A673 (cell line): ENCODE data around the gene PCDHGB1. TPM values are rescaled to one million over a fixed set of nuclear protein-coding genes. Genes with fewer than 3 reads are reported as not detected.
A peak's percentile ranks its signal among the peaks of the same experiment; 100 is the strongest.

Experiments
- BruUV-seq: library from RNA; stranded (reverse); fragments of 400-500 nt; replicated peaks from 2 replicates; lab custom pipeline; 2021; lab: Mats Ljungman, UMichigan
- CTCF ChIA-PET: fragments of 300-600 bp; sonication (Branson Sonifier 250); formaldehyde crosslinking; loops from one replicate; lab custom pipeline; 2022; ENCODE audit warnings: antibody characterized with exemption; lab: Charles Lee
- POLR2A ChIA-PET: fragments of 300-600 bp; sonication (Branson Sonifier 250); formaldehyde crosslinking; loops from one replicate; lab custom pipeline; 2022; ENCODE audit warnings: antibody characterized with exemption; ENCODE audit not compliant: low non-redundant PET; lab: Charles Lee
- DNase-seq: peaks from one replicate; pipeline ENCODE4 v3.0.0-alpha.2; 2015; ENCODE audit warnings: low spot score
- H3K27ac ChIP-seq: fragments of 200-600 bp; sonication (generic); 2 replicates; pipeline ENCODE4 v1.5.1; 2016; ENCODE audit warnings: mixed run types, low read depth, mild to moderate bottlenecking, mixed read lengths, antibody characterized with exemption, low read length; ENCODE audit not compliant: poor library complexity, severe bottlenecking
- H3K27me3 ChIP-seq: fragments of 200-600 bp; sonication (generic); replicated peaks from 2 replicates; pipeline ENCODE4 v1.6.1; 2017; ENCODE audit warnings: mixed run types, low read depth, mild to moderate bottlenecking, mixed read lengths, antibody characterized with exemption, low read length; ENCODE audit not compliant: insufficient read depth, poor library complexity
- H3K36me3 ChIP-seq: fragments of 200-600 bp; sonication (generic); 2 replicates; pipeline ENCODE4 v1.6.1; 2016; ENCODE audit warnings: mixed run types, mild to moderate bottlenecking, mixed read lengths, antibody characterized with exemption, low read length; ENCODE audit not compliant: insufficient read depth, poor library complexity, severe bottlenecking
- H3K4me1 ChIP-seq: fragments of 200-600 bp; sonication (generic); 2 replicates; pipeline ENCODE4 v1.6.1; 2017; ENCODE audit warnings: mixed run types, mild to moderate bottlenecking, mixed read lengths, antibody characterized with exemption, low read length; ENCODE audit not compliant: insufficient read depth, poor library complexity, severe bottlenecking
- H3K4me3 ChIP-seq: fragments of 200-600 bp; sonication (generic); 2 replicates; pipeline ENCODE4 v1.5.1; 2016; ENCODE audit warnings: low read depth, mixed run types, mild to moderate bottlenecking, mixed read lengths, low read length; ENCODE audit not compliant: poor library complexity, severe bottlenecking
- H3K9me3 ChIP-seq: fragments of 200-600 bp; sonication (generic); 2 replicates; pipeline ENCODE4 v1.6.1; 2016; ENCODE audit warnings: mixed run types, low read depth, mild to moderate bottlenecking, mixed read lengths, antibody characterized with exemption, low read length; ENCODE audit not compliant: poor library complexity, severe bottlenecking
- CTCF ChIP-seq: fragments of 300-800, 200-600 bp; sonication (generic); conservative IDR thresholded peaks from 2 replicates; pipeline ENCODE4 v1.5.1; 2017; ENCODE audit warnings: low read depth, mild to moderate bottlenecking, antibody characterized with exemption, low read length, moderate library complexity, mixed read lengths
- EZH2 ChIP-seq: fragments of 200-600 bp; sonication (generic); IDR thresholded peaks from 2 replicates; pipeline ENCODE4 v1.6.1; 2017; ENCODE audit warnings: borderline replicate concordance, low read depth, mild to moderate bottlenecking, mixed read lengths, antibody characterized with exemption, low read length; ENCODE audit not compliant: poor library complexity, severe bottlenecking
- intact Hi-C: fragments of 100-400 bp; cut with micrococcal nuclease; formaldehyde crosslinking; loops from one replicate; pipeline ENCODE4 v1.10.0; 2022; ENCODE audit not compliant: unreplicated experiment
- total RNA-seq: library from RNA; stranded (reverse); gene quantifications from 2 replicates; pipeline ENCODE4 v1.2.3, GENCODE V29; 2021

The PCDHGB1 gene
- total RNA-seq, 1 experiment from 2014 or later, result 7.6 TPM

- peaks cover 50% of the 10 kb centered on the region for H3K9me3 ChIP-seq
- TF ChIP-seq EZH2 (no peak), CTCF (0 out of 2 replicates have a peak, but pooled peaks have one; percentile 15)
- no peak for DNase-seq
- ChIA-PET POLR2A (no interaction called here), CTCF (no interaction called here)
- H3K27ac ChIP-seq, result no peak within 1 kb of the TSS
- no peaks in the 10 kb centered on the region for H3K27me3 ChIP-seq
- no TSS peak for BruUV-seq
- intact Hi-C loops, result no loop called here
- H3K4me3 ChIP-seq, result no peak within 1 kb of the TSS
- no peaks in the 10 kb centered on the region for H3K4me1 ChIP-seq
- no peaks in the 10 kb centered on the region for H3K36me3 ChIP-seq
Measured at GRCh38 chr5:141363952-141364660, 14.2 kb downstream of the PCDHGB1 start, which contains the start of gene PCDHGA5. PCDHGA5 (plus strand) TSS chr5:141364162; CDS start chr5:141364331, 169 bp downstream.

GRCh38 chr5:141366016-141366896, 16.4 kb downstream of the PCDHGB1 start:
- intact Hi-C loops, result no loop called here
- ChIA-PET CTCF (no interaction called here), POLR2A (no interaction called here)
- TF ChIP-seq CTCF, result no peak
- TF ChIP-seq EZH2, result no peak
- Histone ChIP-seq H3K9me3 (peaks cover 47% of the 10 kb centered on the region), H3K4me3 (no peak overlapping the region), H3K27me3 (no peaks in the 10 kb centered on the region), H3K36me3 (no peaks in the 10 kb centered on the region), H3K4me1 (no peaks in the 10 kb centered on the region), H3K27ac (no peak overlapping the region)
- BruUV-seq, result no TSS peak
- DNase-seq, result no peak

GRCh38 chr5:141369994-141370848, 20.3 kb downstream of the PCDHGB1 start, which contains the start of gene PCDHGB3:
PCDHGB3 (plus strand) TSS chr5:141370242; CDS start chr5:141370395, 153 bp downstream.
- POLR2A ChIA-PET, result interaction anchor here (0.7 kb wide), 1 partner anchor 238 kb away, joined by 4 read pairs; no protein-coding TSS in a partner anchor
- CTCF ChIA-PET, result interaction anchor here (0.5 to 0.8 kb wide), 4 partner anchors 51 to 197 kb away, joined by 3 to 4 read pairs (median 4); no protein-coding TSS in a partner anchor
- Histone ChIP-seq H3K4me1 (no peaks in the 10 kb centered on the region), H3K9me3 (peaks cover 26% of the 10 kb centered on the region), H3K4me3 (no peak within 1 kb of the TSS), H3K27me3 (no peaks in the 10 kb centered on the region), H3K36me3 (no peaks in the 10 kb centered on the region), H3K27ac (no peak within 1 kb of the TSS)
- intact Hi-C loops, result no loop called here
- BruUV-seq, result no TSS peak
- no peak for TF ChIP-seq EZH2
- peak; percentile 45 for TF ChIP-seq CTCF
- peak; percentile 48 for DNase-seq
